ENCODE results near the gene NFATC2.
"Not testable (repeated sequence)": the region's sequence is repeated elsewhere in the genome, so short reads cannot be mapped to it uniquely, and the experiment has no call there.

NFATC2 gene

DNA sequence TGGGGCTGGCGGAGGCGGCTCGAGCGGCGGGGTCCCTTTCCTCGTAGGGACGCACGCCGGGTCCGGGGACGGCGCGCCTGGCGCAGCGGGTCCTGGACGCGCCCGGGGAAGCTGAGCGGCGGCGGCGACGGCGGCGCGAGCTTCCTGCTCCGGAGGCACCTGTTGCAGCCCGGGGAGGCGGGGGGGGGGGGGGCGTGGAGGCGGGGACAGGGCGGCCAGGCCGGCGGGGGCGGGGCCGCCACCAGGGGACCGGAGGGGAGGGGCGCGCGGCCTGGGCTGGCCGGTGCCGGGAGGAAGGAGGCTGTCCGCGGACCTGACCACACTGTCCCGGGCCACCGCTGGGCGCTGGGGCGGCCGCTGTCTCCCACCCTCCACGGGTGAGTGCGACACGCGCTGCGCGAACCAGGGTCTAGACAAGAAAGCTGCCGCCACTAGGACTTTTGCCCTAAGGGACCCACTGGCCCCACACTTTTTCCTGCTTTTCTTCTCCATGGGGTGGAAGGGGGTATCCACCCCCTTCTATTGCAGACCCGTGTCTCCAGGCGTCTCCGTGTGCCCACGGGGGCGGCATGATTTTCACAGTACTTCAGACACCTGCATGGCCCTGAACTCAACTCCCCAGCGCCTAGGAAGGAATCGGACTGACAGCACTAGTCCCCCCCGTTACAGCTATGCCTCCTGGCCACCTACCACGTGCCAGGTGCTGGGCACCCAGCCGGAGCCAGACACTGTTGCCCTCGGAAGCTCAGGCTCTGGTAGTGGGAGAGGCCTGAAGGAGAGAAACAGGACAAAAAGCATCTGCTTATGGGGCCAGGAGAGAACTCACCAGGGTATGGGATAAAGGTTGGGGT is at the start of gene NFATC2:
TSS of gene NFATC2 (minus strand) at position 149 of the 851 bp plus-strand sequence. CDS start 220 bp downstream, outside the sequence.
- no peak for DNase-seq

DNA sequence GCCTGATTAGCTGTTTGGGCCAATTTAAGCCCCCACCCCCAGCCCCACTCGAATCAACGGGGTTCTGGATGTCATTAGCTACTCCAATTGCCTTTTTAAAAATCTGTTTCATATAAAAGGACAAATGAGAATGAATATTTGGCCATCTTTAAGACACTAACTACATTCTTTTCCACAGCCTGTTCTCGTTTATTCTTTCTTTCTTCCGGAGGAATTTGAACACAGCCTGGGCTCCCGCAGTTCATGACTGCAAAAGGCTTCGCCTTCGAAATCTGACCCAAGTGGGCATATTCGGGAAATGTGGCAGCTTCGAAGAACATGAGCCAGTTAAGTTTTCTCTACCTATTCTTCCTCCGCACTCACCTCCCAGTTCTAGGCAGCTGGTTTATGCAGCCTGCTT is 49.4 kb upstream of the NFATC2 start:
- no peak for DNase-seq

DNA sequence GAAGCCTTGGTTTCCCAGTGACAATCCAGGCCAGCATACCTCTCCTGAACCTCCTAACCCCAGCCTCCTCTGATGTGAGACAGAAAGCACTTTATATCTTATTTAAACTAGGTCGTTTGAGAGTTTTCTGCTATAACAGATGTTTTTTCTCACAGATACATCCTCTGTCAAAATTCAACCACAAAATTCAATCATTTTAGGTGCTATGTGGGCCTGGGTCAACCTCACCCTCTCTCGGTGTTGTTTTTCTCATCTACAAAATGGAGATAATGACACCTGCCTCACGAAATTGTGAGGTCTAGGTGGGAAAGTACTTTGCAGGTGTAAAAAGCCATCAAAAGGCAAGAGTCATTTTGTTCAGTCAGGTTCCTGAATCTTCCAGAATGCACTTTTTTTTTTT is 46.2 kb upstream of the NFATC2 start:
- no peak for DNase-seq

DNA sequence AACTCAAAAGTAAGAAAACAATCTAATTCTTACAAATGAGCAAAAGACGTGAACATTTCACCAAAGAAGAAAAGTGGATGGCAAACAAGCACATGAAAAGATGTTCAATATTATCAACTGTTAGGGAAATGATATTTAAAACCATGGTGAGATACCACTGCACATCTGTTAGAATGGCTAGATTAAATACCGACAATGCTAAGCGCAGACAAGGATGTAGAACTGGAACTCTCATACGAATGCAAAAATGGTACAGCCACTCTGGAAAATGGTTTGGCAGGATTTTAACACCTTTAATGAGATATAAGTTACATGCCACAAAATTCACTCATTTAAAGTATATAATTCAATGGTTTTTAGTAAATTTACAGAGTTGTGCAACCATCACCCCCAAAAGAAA is 44.6 kb upstream of the NFATC2 start:
- DNase-seq = no peak

DNA sequence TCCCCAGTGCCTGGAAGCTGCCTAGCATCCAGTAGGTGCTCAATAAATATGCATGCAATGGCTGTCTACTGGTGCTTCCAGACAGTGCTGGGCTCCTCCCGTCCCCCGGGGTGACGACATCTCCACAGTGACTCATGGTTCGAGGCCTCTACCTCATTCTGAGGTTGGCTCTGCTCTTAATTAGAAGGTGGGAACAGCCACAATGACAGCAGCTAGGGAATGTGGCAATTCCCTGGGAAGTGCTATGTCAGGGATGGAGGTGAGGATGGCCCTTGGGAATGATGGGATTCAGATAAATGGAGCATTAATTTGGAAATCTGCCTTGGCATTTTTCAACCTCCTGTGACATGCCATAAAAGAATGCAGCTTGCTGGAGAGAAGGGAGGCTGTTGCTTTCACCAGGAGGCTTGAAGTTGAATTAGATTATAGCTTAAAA is 43.5 kb upstream of the NFATC2 start:
- DNase-seq = no peak

DNA sequence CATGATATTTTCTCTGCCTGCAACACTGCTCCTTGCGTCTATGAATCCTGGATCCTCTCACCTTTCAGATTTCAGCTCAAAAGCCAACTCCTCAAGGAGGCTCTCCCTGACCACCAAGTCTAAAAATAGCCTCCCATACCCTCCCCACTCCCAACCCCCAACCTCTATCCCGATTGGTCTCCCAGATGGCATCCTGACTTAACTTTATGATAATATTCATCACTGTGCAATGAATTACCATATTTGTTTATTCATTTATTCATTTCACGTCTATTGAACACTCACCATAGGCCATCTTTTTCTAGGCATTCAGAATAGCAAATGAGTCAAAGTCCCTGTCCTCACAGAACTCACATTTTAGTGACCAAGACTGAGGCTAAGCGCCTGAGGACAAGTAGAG is 42.6 kb upstream of the NFATC2 start:
- DNase-seq = no peak

DNA sequence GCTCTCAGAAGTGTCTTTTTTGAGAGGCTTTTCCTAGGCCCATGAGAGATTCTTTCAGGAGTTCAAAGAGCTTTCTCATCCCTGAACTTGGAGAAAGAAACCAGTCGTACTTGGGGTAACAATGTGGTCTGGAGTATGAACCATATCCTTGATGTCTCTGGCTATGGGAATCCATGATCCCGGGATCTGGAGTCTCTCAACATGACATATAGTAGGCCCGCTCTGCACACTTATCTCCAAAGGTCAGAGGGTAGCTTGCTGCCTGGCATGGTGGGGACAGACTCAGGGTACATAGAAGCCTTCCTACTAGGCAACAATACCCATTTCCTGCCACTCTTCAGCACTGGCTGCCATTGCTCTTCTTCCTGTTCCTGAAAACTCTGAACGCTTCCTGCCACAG is 42.2 kb upstream of the NFATC2 start:
- DNase-seq = no peak

DNA sequence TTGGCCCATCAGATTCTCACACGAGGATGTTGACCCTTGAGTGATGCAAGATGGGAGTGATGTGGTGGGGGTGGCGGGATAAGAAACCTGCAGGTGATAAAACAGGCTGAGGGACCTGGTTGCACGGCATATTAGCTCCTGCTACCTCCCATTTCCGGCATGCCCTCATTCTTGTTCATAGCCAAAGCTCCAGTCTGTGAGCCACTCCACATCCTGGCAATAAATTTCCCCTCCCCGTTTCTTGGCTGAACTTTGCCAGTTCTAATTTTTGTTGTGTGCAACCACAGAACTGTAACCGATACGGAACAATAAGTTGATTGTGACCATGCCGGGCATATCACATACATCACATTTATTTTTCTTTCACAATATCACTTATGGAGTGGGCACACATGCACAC is 41.6 kb upstream of the NFATC2 start:
- DNase-seq = no peak

DNA sequence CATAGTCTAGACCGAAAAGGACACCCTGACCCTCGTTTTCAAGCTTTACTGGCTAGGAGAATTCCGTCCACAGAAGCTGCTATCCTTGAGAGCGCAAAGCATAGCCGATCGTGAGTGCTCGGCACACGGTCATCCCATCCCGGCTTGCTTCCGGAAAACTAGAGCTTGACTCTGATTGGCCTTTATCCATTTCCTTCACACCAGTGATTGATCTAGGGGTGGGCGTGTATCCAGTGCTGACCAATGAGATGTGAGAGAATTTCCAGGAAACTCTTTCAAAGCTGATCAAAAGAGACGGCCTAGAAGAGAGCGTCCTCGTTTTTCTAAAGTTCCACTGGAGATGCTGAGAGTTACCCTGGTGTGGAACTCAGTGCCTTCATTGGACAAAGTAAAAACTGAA is 41.0 kb upstream of the NFATC2 start:
- no peak for DNase-seq

DNA sequence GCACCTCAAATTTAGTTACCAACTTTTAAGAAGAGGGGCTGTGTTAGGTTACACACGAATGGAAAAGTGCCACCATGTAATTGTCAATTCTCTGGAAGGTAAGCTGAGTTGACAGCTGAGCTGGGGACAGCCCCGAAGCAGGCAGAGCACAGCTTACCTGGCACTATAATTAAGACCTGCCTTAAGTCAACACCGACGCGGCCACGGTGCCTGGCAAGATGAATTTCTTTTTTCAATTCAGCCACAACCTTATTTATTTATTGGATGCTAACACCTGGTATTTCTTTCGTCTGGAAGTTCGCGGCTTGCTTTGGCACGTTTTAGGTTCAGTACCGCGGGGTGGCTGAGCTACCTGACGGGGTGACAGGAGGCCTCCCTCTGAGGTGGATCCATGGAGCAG is 40.6 kb upstream of the NFATC2 start:
- no peak for DNase-seq

DNA sequence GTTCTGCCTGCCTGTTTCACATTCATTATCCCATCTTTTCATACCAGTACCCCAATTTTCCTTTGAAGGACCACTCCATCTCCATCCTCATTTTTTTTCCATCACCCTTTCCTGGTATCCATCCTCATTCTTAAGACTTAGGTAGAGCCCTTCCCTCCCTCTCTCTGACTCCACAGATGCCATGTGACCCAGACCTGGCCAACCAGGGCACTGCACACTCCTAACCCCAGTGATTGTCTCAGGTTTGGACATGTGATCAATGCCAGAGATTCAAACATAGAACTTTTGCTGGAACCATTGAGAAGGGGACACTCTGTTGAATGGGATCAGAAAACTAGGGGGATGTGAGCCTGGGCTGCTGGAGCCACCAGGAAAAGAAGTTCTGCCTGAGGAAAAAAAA is 39.1 kb upstream of the NFATC2 start:
- DNase-seq = no peak

DNA sequence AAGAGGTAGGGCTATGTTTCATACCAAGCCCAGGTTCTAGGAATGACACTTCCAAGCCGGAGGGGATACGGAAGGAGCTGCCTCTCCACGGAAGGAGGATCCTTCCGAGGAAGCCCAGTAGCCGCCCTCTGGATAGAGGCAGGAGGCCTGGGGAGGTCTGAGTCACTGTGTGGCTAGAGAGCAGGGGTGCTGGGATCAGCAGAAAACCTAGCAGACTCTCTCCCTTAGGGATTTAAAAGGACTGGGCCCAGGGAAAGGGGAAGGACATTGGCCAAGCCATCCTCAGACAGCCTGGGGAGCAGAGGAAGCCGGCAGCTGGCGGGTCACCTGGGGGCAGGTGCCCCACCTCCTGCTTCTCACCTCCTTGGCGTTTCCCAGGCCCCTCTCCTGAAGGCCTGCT is 36.6 kb upstream of the NFATC2 start:
- DNase-seq = no peak

DNA sequence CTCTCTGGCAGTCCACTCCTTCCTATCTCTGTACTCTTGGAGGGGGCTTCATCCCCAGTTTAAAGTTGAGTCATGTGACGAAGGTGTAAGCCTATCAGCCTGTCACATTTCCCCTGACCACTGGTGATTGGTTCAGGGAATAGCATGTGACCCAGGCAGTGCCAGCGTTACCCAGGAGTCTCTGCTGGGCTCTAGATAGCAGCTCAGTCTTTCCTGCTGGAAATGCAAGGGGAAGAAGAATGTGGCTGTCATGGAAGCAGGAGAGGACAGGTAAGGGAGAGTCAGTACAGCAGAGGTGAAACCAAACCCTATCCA is 35.6 kb upstream of the NFATC2 start:
- no peak for DNase-seq

DNA sequence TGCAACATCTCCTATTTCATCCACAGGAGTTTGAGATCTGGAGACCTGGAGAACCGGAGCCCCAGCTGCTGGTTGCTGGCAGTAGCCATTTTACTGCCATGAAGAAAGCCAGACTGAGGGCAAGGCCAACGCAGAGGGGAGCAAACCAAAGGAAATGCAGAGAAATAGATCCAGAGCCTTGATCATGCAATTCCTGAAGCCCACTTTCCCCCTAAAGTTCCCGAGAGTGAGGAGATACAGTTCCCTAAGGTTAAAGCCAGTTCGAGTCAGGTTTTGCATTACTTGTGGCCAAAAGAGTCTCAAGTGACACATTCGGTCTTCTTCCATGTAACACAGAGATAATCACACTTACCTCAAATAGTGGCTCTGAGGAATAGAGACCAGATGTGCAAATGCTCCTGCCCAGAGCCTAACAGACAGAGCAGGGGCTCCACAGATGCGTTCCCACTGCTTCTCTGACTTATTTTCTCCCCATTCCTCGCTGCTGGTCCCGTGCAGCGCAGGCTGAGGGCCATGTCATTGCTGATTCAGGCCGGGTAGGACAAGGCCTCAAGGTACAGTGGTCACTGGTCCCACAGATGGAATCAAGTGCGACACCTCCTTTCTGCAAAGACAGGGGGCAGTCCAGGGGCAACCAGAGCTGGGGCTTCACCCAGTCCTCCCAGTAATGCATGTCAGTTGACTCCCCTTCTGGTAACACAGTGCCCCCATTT is 35.1 kb upstream of the NFATC2 start:
- DNase-seq = no peak

DNA sequence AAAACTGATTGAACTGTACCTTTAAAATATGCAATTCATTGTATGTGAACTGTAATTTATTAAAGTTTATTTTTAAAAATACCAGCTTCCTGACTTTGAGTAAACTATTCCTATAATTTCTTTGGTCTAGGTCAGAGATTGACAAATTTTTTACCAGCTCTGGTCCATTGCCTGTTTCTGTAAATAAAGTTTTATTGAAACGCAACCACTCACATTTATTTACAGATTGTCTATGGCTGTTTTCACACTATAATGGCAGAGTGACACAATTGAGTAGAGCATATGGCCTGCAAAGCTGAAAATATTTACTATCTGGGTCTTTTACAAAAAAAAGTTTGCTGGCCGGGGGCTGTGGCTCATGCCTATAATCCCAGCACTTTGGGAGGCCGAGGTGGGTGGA is 33.0 kb upstream of the NFATC2 start:
- no peak for DNase-seq

DNA sequence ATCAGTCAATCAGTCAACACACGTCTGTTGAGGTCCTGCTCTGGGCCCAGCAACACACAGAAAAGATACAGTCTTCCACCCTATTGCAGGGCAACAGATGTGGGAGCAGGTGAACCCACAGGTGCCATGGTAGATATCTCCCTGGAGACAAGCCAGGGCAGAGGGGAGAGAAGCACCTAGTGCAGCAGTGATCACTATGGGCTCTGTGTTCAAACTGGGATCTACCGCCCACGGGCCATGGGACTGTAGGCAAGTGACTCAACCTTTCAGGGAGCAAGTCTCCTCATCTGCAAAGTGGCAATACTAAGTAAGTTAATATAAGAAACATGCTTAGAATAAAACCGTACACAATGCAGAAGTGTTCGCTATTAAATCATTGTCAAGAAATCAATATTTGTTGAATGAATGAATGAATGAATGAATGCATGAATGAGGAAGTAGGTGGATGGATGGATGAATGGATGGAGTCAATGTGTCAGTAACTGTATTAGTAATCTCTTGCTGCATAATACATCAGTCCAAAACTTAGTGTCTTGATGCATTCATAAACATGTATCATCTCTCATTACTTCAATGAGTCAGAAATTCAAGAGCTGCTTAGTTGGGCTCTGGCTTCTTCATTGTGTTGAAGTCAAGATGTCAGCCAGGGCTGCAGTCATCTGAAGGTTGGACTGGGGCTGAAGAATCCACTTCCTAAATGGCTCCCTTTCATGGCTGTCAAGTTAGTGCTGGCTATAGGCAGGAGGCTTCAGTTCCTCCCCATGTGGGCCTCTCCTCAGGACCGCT is 31.9 kb upstream of the NFATC2 start:
- no peak for DNase-seq

DNA sequence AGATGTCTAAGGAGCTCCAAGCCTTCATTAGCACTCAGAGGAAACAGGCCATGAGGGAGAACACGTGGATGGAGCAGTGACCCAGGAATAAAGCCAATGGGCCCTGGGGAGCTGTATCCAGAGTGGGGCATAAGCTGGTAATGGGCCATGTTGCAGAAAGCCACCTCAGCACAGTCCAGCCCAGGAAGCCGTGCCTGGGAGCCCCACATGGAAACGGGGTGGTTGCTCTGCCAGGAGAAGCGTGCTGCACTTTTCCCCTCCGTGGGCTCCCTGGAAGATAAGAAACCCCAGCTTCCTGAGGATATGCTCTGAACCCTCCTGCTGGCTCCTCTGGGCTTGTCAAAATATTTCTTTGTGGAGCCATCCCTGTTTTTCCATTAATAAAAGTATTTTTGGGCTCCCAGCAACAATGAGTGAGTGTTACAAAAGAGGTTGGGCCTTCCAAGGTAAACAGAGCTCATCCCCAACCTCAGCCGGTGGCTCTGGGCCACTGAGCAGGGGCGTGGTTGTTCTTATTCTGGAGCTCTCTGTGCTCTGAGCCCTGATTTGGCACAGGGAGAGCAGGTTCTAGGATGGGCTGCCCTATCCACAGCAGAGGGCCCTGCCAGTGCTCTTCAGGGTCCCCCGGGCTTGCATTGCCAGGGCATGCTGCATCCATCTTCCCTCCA is 31.2 kb upstream of the NFATC2 start:
- no peak for DNase-seq

DNA sequence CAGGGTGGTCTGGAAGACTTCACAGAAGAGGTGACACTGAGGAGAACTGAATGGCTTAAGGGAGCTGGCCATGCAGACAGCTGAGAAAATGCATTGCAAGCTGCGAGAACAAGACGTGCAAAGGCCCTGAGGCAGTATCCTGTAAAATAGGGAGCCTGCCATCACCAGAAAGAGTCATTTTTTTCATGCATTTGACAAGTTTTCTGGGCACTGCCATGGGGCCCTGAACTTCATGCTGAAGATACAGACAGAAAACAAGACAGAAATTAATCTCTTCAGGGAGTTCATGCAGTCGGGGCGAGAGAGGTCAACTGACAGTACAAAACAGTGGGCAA is 28.9 kb upstream of the NFATC2 start:
- no peak for DNase-seq

DNA sequence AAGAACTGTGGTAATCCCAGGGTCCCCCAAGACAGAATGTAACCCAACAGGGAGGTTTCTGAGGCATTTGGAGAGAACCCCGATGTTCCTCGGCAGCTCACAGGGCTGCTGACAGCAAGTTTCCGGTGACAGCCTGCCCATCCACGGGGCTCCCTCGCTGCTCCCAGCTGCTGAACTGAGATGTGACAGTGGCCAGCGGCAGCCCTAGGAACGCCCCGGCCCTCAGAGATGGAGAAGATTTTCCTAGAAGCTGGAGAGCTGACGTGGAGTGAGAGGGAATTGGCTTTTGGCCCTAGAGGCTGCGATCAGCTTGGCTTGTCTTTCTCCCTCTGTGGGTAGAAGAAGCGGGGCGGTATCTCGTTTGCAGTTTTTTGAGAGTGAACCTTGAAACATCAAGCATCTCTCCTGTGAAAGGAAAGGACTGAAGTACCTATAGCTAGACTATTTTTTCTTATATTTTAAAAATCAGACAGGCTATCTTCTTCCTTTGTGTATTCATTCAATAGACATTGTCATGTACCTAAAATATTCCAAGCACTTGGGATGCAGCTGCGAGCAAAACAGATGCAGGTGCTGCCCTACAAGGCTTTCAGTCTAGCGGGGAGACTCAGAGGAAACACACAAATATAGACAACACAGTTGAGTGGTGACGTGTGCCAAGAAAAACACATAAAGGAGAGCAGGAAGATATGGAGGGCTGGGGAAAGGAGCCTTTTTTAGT is 28.4 kb upstream of the NFATC2 start:
- no peak for DNase-seq

DNA sequence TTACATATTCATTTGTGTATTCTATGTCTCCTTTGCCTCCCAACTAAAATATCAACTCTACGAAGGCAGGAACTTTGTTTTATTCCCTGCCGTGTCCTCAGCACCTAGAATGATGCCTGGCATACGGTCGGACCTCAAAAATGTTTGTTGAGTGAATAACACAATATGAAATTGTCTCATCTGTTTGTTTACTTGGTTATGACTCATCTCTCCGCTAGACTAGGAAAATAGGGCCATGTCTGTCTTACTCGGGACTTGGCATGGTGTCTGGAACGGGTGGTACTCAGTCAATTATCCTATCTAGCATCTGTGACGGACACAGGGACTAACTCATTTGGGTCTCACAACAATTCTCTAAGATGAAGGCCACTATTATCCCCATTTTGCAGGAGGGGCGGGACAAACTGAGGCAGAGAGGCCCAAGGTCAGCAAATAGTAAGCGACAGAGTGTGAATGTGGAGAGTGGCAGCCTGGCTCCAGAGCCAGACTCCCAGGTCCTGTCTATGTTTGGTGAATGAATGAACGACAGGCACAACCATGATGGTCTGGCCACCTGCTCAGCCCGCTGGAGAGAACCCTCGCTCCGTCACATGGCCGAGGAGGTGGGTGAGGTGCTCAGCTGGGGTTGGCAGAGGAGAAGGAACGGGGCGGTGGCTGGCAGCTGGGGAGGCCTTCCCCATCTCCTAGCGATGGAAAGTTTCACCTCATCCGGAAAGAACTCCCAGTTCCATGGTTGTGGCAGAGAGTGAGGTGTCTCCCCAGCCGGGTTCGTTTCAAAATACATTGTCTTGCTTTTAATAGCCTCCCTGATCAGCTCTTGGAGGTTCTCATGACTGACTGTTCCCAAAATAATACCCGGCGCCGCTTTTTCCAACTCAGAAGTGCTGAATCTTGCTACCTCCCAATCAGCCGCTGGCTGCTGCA is 27.6 kb upstream of the NFATC2 start:
- no peak for DNase-seq

DNA sequence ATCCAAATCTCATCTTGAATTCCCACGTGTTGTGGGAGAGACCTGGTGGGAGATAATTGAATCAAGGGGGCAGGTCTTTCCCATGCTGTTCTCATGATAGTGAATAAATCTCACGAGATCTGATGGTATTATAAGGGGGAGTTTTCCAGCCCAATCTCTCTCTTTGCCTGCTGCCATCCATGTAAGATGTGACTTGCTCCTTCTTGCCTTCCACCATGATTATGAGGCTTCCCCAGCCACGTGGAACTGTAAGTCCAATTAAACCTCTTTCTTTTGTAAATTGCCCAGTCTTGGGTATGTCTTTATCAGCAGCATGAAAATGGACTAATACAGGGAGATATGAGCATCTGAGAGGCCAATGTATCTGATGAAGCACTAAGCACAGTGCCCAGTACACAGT is 26.0 kb upstream of the NFATC2 start:
- DNase-seq = not testable (repeated sequence)

DNA sequence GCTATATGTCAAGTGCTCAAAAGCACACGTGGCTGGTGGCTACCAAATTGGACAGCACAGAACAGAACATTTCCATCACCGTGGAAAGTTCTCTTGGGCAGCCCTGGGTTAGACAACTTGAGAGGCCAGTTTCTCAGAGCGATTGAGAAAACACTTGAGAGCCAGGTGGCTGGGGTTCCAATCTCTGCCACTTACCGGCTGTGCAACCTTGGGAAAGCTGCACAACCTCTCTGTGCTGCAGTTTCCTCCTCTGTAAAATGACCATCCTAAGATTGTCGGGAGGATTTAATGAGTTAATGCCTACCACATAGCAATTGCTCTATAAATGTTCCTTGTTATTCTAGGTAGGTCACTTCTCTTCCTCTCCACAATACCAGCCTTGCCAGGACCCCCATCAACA is 25.1 kb upstream of the NFATC2 start:
- DNase-seq = no peak

All from GDM1 (cell line).